Ishikawa (cell line): ENCODE results near the gene TUBAL3.
A peak's percentile ranks its signal among the peaks of the same experiment; 100 is the strongest.

Experiments
- CEBPB ChIP-seq: IDR thresholded peaks from 2 replicates; pipeline ENCODE4 v1.6.1; 2012
- CREB1 ChIP-seq: IDR thresholded peaks from 2 replicates; pipeline ENCODE4 v1.6.1; 2012; ENCODE audit warnings: low read depth
- EGR1 ChIP-seq: IDR thresholded peaks from 2 replicates; pipeline ENCODE4 v1.6.1; 2012
- EP300 ChIP-seq: IDR thresholded peaks from 2 replicates; pipeline ENCODE4 v1.6.1; 2012; ENCODE audit warnings: borderline replicate concordance
- FOXM1 ChIP-seq: IDR thresholded peaks from 2 replicates; pipeline ENCODE4 v1.6.1; 2012; ENCODE audit warnings: low read depth, borderline replicate concordance
- MAX ChIP-seq: IDR thresholded peaks from 2 replicates; pipeline ENCODE4 v1.6.1; 2012
- NFIC ChIP-seq: IDR thresholded peaks from 2 replicates; pipeline ENCODE4 v1.6.1; 2012
- RAD21 ChIP-seq: IDR thresholded peaks from 2 replicates; pipeline ENCODE4 v1.6.1; 2012; ENCODE audit warnings: low read depth
- REST ChIP-seq: IDR thresholded peaks from 2 replicates; pipeline ENCODE4 v1.6.1; 2012; ENCODE audit warnings: low read depth, mild to moderate bottlenecking
- TAF1 ChIP-seq: IDR thresholded peaks from 2 replicates; pipeline ENCODE4 v1.6.1; 2012; ENCODE audit warnings: low read depth, mild to moderate bottlenecking
- TCF12 ChIP-seq: IDR thresholded peaks from 2 replicates; pipeline ENCODE4 v1.6.1; 2012; ENCODE audit warnings: low read depth
- TEAD4 ChIP-seq: IDR thresholded peaks from 2 replicates; pipeline ENCODE4 v1.6.1; 2012
- USF1 ChIP-seq: IDR thresholded peaks from 2 replicates; pipeline ENCODE4 v1.6.1; 2012
- YY1 ChIP-seq: IDR thresholded peaks from 2 replicates; pipeline ENCODE4 v1.6.1; 2012; ENCODE audit warnings: low read depth
- ZBTB7A ChIP-seq: IDR thresholded peaks from 2 replicates; pipeline ENCODE4 v1.6.1; 2012; ENCODE audit warnings: low read depth

Gene TUBAL3

GRCh38 chr10:5344746-5345145 lies 59.9 kb downstream of the TUBAL3 start:
- TF ChIP-seq MAX = no peak
- TF ChIP-seq CEBPB = no peak
- no peak for TF ChIP-seq ZBTB7A
- no peak for TF ChIP-seq NFIC
- no peak for TF ChIP-seq EGR1
- TF ChIP-seq TCF12 = no peak
- no peak for TF ChIP-seq USF1
- TF ChIP-seq CREB1 = no peak
- no peak for TF ChIP-seq YY1

GRCh38 chr10:5343979-5344378 lies 60.6 kb downstream of the TUBAL3 start:
- TF ChIP-seq TAF1 (no peak), TCF12 (no peak), TEAD4 (no peak), FOXM1 (no peak), REST (no peak), MAX (no peak), EGR1 (no peak), USF1 (no peak), RAD21 (no peak), ZBTB7A (no peak), CEBPB (no peak), CREB1 (no peak), NFIC (no peak), EP300 (no peak), YY1 (no peak)

GRCh38 chr10:5343561-5343960 lies 61.1 kb downstream of the TUBAL3 start:
- TF ChIP-seq TEAD4 (no peak), CREB1 (no peak), RAD21 (peak; percentile 20; the same call in 1 of the 2 replicates), EGR1 (no peak)
